NCI-H2029 treated with DMSO at 0.1 percent for 48 hours (cell line): ENCODE results near the gene NELL1.
"Not testable (repeated sequence)": the region's sequence is repeated elsewhere in the genome, so short reads cannot be mapped to it uniquely, and the experiment has no call there.

Experiments used
- DNase-seq: peaks from one replicate; lab custom pipeline; 2025; lab: John Stamatoyannopoulos, UW

The NELL1 gene

GRCh38 chr11:21198498-21198897, 529.1 kb downstream of the NELL1 start:
- no peak for DNase-seq

GRCh38 chr11:21205205-21205604, 535.8 kb downstream of the NELL1 start:
- DNase-seq: no peak

- DNase-seq: no peak
Observed at GRCh38 chr11:21225860-21226259, 556.5 kb downstream of the NELL1 start.

GRCh38 chr11:21229224-21229623, 559.8 kb downstream of the NELL1 start:
- no peak for DNase-seq

GRCh38 chr11:21250196-21250595, 580.8 kb downstream of the NELL1 start:
- DNase-seq: no peak

- no peak for DNase-seq
Observed at GRCh38 chr11:21254055-21254454, 584.7 kb downstream of the NELL1 start.

GRCh38 chr11:21254790-21255189, 585.4 kb downstream of the NELL1 start:
- no peak for DNase-seq

- no peak for DNase-seq
Observed at GRCh38 chr11:21257461-21257860, 588.1 kb downstream of the NELL1 start.

- DNase-seq: no peak
Observed at GRCh38 chr11:21258414-21258813, 589.0 kb downstream of the NELL1 start.

GRCh38 chr11:21260101-21260500, 590.7 kb downstream of the NELL1 start:
- DNase-seq: no peak

GRCh38 chr11:21262992-21263391, 593.6 kb downstream of the NELL1 start:
- DNase-seq: no peak

GRCh38 chr11:21264125-21264524, 594.7 kb downstream of the NELL1 start:
- no peak for DNase-seq

- DNase-seq: no peak
Observed at GRCh38 chr11:21268036-21268435, 598.6 kb downstream of the NELL1 start.

GRCh38 chr11:21272139-21272538, 602.8 kb downstream of the NELL1 start:
- DNase-seq: not testable (repeated sequence)

GRCh38 chr11:21278840-21279239, 609.5 kb downstream of the NELL1 start:
- no peak for DNase-seq

GRCh38 chr11:21285104-21285503, 615.7 kb downstream of the NELL1 start:
- DNase-seq: no peak

GRCh38 chr11:21289686-21290085, 620.3 kb downstream of the NELL1 start:
- peak; percentile 12 for DNase-seq

- no peak for DNase-seq
Observed at GRCh38 chr11:21295508-21295907, 626.1 kb downstream of the NELL1 start.

GRCh38 chr11:21301981-21302380, 632.6 kb downstream of the NELL1 start:
- no peak for DNase-seq

- no peak for DNase-seq
Observed at GRCh38 chr11:21306739-21307358, 637.5 kb downstream of the NELL1 start.

- no peak for DNase-seq
Observed at GRCh38 chr11:21307874-21308273, 638.5 kb downstream of the NELL1 start.

GRCh38 chr11:21316591-21316990, 647.2 kb downstream of the NELL1 start:
- DNase-seq: no peak

GRCh38 chr11:21321072-21321471, 651.7 kb downstream of the NELL1 start:
- DNase-seq: no peak

GRCh38 chr11:21321530-21321929, 652.1 kb downstream of the NELL1 start:
- DNase-seq: no peak

- DNase-seq: no peak
Observed at GRCh38 chr11:21323617-21324016, 654.2 kb downstream of the NELL1 start.
